ENCODE results near the gene GKN1. TPM values are rescaled to one million over a fixed set of nuclear protein-coding genes. Genes with fewer than 3 reads are reported as not detected.

Gene GKN1
- total and polyA plus RNA-seq, 2 donors (not counting 1 experiment from before 2014, with no cell fraction given): not detected

GRCh38 chr2:68971591-68972231 is 2.7 kb upstream of the GKN1 start:
- Histone ChIP-seq H3K4me2 (ENCODE audit: extremely low read depth, insufficient read depth, low read length) (no peak overlapping the region), H2AFZ (ENCODE audit: low read length) (no peak overlapping the region), H3K36me3 (ENCODE audit: control insufficient read depth, insufficient read depth, low read length) (no peaks in the 10 kb centered on the region), H3K27ac (ENCODE audit: insufficient read depth, low read length) (peak overlapping the region; percentile 60), H3K9ac (ENCODE audit: insufficient read depth, low read length) (no peak overlapping the region), H3K4me3 (replicated peaks in 1 of 4; ENCODE audit: control extremely low read depth in 1 of 4, insufficient read depth in 1 of 4, low read depth in 3 of 4, low read length in 4 of 4) (no peak overlapping the region), H3K4me1 (ENCODE audit: control insufficient read depth, extremely low read depth, insufficient read depth, low read length) (peaks cover 3% of the 10 kb centered on the region), H3K79me2 (ENCODE audit: control insufficient read depth, insufficient read depth, low read length) (no peaks in the 10 kb centered on the region), H4K20me1 (ENCODE audit: control insufficient read depth, extremely low read depth, insufficient read depth, low read length) (no peaks in the 10 kb centered on the region), H3K27me3 (ENCODE audit: control insufficient read depth, insufficient read depth, low read length) (no peaks in the 10 kb centered on the region), H3K9me3 (ENCODE audit: control insufficient read depth, insufficient read depth, low read depth, low read length) (no peaks in the 10 kb centered on the region)
- DNase-seq (ENCODE audit: low read depth in 2 of 2): peak; percentile 85 to 97
- no peak for TF ChIP-seq CTCF (conservative IDR thresholded peaks at IDR 0.05 in 1 of 2, IDR thresholded peaks at IDR 0.05 in 1 of 2; ENCODE audit: low read depth in 1 of 2, low read length in 2 of 2)
- TF ChIP-seq EZH2 (IDR thresholded peaks at IDR 0.05; ENCODE audit: low read length, missing control alignments): no peak

- H3K9me3 ChIP-seq (ENCODE audit: control insufficient read depth, insufficient read depth, low read depth, low read length): no peaks in the 10 kb centered on the region
- H3K27me3 ChIP-seq (ENCODE audit: control insufficient read depth, insufficient read depth, low read length): no peaks in the 10 kb centered on the region
- TF ChIP-seq EZH2 (IDR thresholded peaks at IDR 0.05; ENCODE audit: low read length, missing control alignments): no peak
- no peak for TF ChIP-seq CTCF (conservative IDR thresholded peaks at IDR 0.05 in 1 of 2, IDR thresholded peaks at IDR 0.05 in 1 of 2; ENCODE audit: low read depth in 1 of 2, low read length in 2 of 2)
- no peak overlapping the region for H3K4me2 ChIP-seq (ENCODE audit: extremely low read depth, insufficient read depth, low read length)
- no peaks in the 10 kb centered on the region for H3K36me3 ChIP-seq (ENCODE audit: control insufficient read depth, insufficient read depth, low read length)
- DNase-seq (ENCODE audit: low read depth in 2 of 2): no peak
- H2AFZ ChIP-seq (ENCODE audit: low read length): no peak overlapping the region
- no peak overlapping the region for H3K27ac ChIP-seq (ENCODE audit: insufficient read depth, low read length)
- no peaks in the 10 kb centered on the region for H3K79me2 ChIP-seq (ENCODE audit: control insufficient read depth, insufficient read depth, low read length)
- peaks cover 3% of the 10 kb centered on the region for H3K4me1 ChIP-seq (ENCODE audit: control insufficient read depth, extremely low read depth, insufficient read depth, low read length)
- H4K20me1 ChIP-seq (ENCODE audit: control insufficient read depth, extremely low read depth, insufficient read depth, low read length): no peaks in the 10 kb centered on the region
- H3K9ac ChIP-seq (ENCODE audit: insufficient read depth, low read length): no peak overlapping the region
- no peak overlapping the region for H3K4me3 ChIP-seq (replicated peaks in 1 of 4; ENCODE audit: control extremely low read depth in 1 of 4, insufficient read depth in 1 of 4, low read depth in 3 of 4, low read length in 4 of 4)
Measured at GRCh38 chr2:68974946-68975665, 670 bp downstream of the GKN1 start.

GRCh38 chr2:68975844-68976243 is 1.4 kb downstream of the GKN1 start:
- TF ChIP-seq CTCF (conservative IDR thresholded peaks at IDR 0.05 in 1 of 2, IDR thresholded peaks at IDR 0.05 in 1 of 2; ENCODE audit: low read depth in 1 of 2, low read length in 2 of 2): no peak
- TF ChIP-seq EZH2 (IDR thresholded peaks at IDR 0.05; ENCODE audit: low read length, missing control alignments): no peak
- no peak for DNase-seq (ENCODE audit: low read depth in 2 of 2)
- no peaks in the 10 kb centered on the region for H3K9me3 ChIP-seq (ENCODE audit: control insufficient read depth, insufficient read depth, low read depth, low read length)
- H4K20me1 ChIP-seq (ENCODE audit: control insufficient read depth, extremely low read depth, insufficient read depth, low read length): no peaks in the 10 kb centered on the region
- H3K27me3 ChIP-seq (ENCODE audit: control insufficient read depth, insufficient read depth, low read length): no peaks in the 10 kb centered on the region
- H3K4me1 ChIP-seq (ENCODE audit: control insufficient read depth, extremely low read depth, insufficient read depth, low read length): peaks cover 3% of the 10 kb centered on the region
- no peaks in the 10 kb centered on the region for H3K79me2 ChIP-seq (ENCODE audit: control insufficient read depth, insufficient read depth, low read length)
- H3K4me2 ChIP-seq (ENCODE audit: extremely low read depth, insufficient read depth, low read length): no peak overlapping the region
- H2AFZ ChIP-seq (ENCODE audit: low read length): no peak overlapping the region
- no peak overlapping the region for H3K27ac ChIP-seq (ENCODE audit: insufficient read depth, low read length)
- H3K4me3 ChIP-seq (replicated peaks in 1 of 4; ENCODE audit: control extremely low read depth in 1 of 4, insufficient read depth in 1 of 4, low read depth in 3 of 4, low read length in 4 of 4): no peak overlapping the region
- H3K36me3 ChIP-seq (ENCODE audit: control insufficient read depth, insufficient read depth, low read length): no peaks in the 10 kb centered on the region
- no peak overlapping the region for H3K9ac ChIP-seq (ENCODE audit: insufficient read depth, low read length)

Measured in fibroblast of lung (primary cell).